RWPE2 (cell line): ENCODE data around the gene RNF148.

Source experiments
- ATAC-seq: fragments of 200-7000 bp; cut with Tn5 transposase; 3 replicates; pipeline ENCODE4 v1.9.1; 2021; ENCODE audit warnings: low read depth
- DNase-seq: peaks from one replicate; pipeline ENCODE4 v3.0.0-alpha.2; 2020; ENCODE audit warnings: low spot score
- H3K27ac ChIP-seq: fragments of 450-650 bp; 2 replicates; pipeline ENCODE4 v1.5.1; 2017; ENCODE audit warnings: mild to moderate bottlenecking; ENCODE audit not compliant: poor library complexity, severe bottlenecking
- H3K27me3 ChIP-seq: fragments of 250-450 bp; sonication (Bioruptor Pico); 2 replicates; pipeline ENCODE4 v1.5.1; 2021; ENCODE audit warnings: mild to moderate bottlenecking, moderate library complexity; ENCODE audit not compliant: insufficient read depth, poor library complexity, severe bottlenecking
- H3K36me3 ChIP-seq: fragments of 250-450 bp; sonication (Bioruptor Pico); 2 replicates; pipeline ENCODE4 v1.5.1; 2020; ENCODE audit warnings: low read depth, mild to moderate bottlenecking, moderate library complexity
- H3K4me1 ChIP-seq: fragments of 250-450 bp; sonication (Bioruptor Pico); 2 replicates; pipeline ENCODE4 v1.5.1; 2021; ENCODE audit warnings: mild to moderate bottlenecking, moderate library complexity; ENCODE audit not compliant: insufficient read depth, poor library complexity, severe bottlenecking
- H3K4me3 ChIP-seq: fragments of 250-450 bp; sonication (Bioruptor Pico); 2 replicates; pipeline ENCODE4 v1.5.1; 2021; ENCODE audit warnings: mild to moderate bottlenecking, moderate library complexity; ENCODE audit not compliant: severe bottlenecking
- H3K9me3 ChIP-seq: fragments of 250-450 bp; sonication (Bioruptor Pico); 2 replicates; pipeline ENCODE4 v1.5.1; 2021; ENCODE audit warnings: mild to moderate bottlenecking, moderate library complexity; ENCODE audit not compliant: severe bottlenecking
- CTCF ChIP-seq: fragments of 450-650 bp; IDR thresholded peaks from one replicate; pipeline ENCODE4 v1.5.1; 2017; ENCODE audit warnings: mild to moderate bottlenecking, moderate library complexity; ENCODE audit not compliant: poor library complexity, severe bottlenecking

The RNF148 gene

GRCh38 chr7:122724366-122724765 is 21.6 kb upstream of the RNF148 start:
- no peak for ATAC-seq
- no peaks in the 10 kb centered on the region for H3K36me3 ChIP-seq
- H3K4me1 ChIP-seq = no peaks in the 10 kb centered on the region
- H3K27me3 ChIP-seq = no peaks in the 10 kb centered on the region
- no peak overlapping the region for H3K27ac ChIP-seq
- no peak for TF ChIP-seq CTCF
- no peaks in the 10 kb centered on the region for H3K9me3 ChIP-seq
- no peak overlapping the region for H3K4me3 ChIP-seq
- no peak for DNase-seq

GRCh38 chr7:122719010-122719578 is 16.4 kb upstream of the RNF148 start:
- H3K4me3 ChIP-seq = no peak overlapping the region
- no peaks in the 10 kb centered on the region for H3K36me3 ChIP-seq
- H3K9me3 ChIP-seq = no peaks in the 10 kb centered on the region
- no peaks in the 10 kb centered on the region for H3K4me1 ChIP-seq
- TF ChIP-seq CTCF = no peak
- DNase-seq = no peak
- no peaks in the 10 kb centered on the region for H3K27me3 ChIP-seq
- no peak overlapping the region for H3K27ac ChIP-seq
- no peak for ATAC-seq

- ATAC-seq = no peak
- H3K4me3 ChIP-seq = no peak overlapping the region
These were observed 14.8 kb upstream of the RNF148 start for GRCh38 chr7:122717356-122718089.

GRCh38 chr7:122715183-122715582 is 12.5 kb upstream of the RNF148 start:
- DNase-seq = no peak
- no peak for ATAC-seq
- H3K9me3 ChIP-seq = no peaks in the 10 kb centered on the region
- H3K4me3 ChIP-seq = no peak overlapping the region
- H3K4me1 ChIP-seq = no peaks in the 10 kb centered on the region
- H3K27me3 ChIP-seq = no peaks in the 10 kb centered on the region
- TF ChIP-seq CTCF = no peak
- H3K27ac ChIP-seq = no peak overlapping the region
- H3K36me3 ChIP-seq = no peaks in the 10 kb centered on the region

More at GRCh38 chr7:122717356-122718089, 14.8 kb upstream of the RNF148 start:
- Histone ChIP-seq H3K36me3 (no peaks in the 10 kb centered on the region), H3K4me1 (no peaks in the 10 kb centered on the region), H3K27ac (no peak overlapping the region), H3K27me3 (no peaks in the 10 kb centered on the region), H3K9me3 (no peaks in the 10 kb centered on the region)
- no peak for DNase-seq
- no peak for TF ChIP-seq CTCF

- ATAC-seq = no peak
- Histone ChIP-seq H3K4me1 (no peaks in the 10 kb centered on the region), H3K36me3 (no peaks in the 10 kb centered on the region), H3K9me3 (no peaks in the 10 kb centered on the region), H3K27me3 (no peaks in the 10 kb centered on the region), H3K27ac (no peak overlapping the region), H3K4me3 (no peak overlapping the region)
- no peak for TF ChIP-seq CTCF
- no peak for DNase-seq
These were observed 8.2 kb upstream of the RNF148 start for GRCh38 chr7:122710916-122711315.
